GM13977 (cell line): Measurements from ENCODE around the gene NTHL1.

Source experiments
- DNase-seq: peaks from one replicate; pipeline ENCODE4 v3.0.0; 2012; ENCODE audit warnings: low spot score
- in situ Hi-C: fragments of 300-500 bp; cut with MboI; formaldehyde crosslinking; loops from one replicate; pipeline ENCODE4 v1.12.0; 2022; ENCODE audit warnings: low sequenced_read_pairs, low pct_unique_long_range_greater_than_20kb, mixed read lengths, inconsistent platforms; ENCODE audit not compliant: unreplicated experiment
- TF ChIP-seq, protein P1 (sequence below): IDR thresholded peaks from 2 replicates; pipeline ENCODE4 v1.5.1; 2012; ENCODE audit warnings: mild to moderate bottlenecking, control low read depth; ENCODE audit not compliant: insufficient read depth; ENCODE audit errors: extremely low read depth, missing control alignments

Gene NTHL1

DNA sequence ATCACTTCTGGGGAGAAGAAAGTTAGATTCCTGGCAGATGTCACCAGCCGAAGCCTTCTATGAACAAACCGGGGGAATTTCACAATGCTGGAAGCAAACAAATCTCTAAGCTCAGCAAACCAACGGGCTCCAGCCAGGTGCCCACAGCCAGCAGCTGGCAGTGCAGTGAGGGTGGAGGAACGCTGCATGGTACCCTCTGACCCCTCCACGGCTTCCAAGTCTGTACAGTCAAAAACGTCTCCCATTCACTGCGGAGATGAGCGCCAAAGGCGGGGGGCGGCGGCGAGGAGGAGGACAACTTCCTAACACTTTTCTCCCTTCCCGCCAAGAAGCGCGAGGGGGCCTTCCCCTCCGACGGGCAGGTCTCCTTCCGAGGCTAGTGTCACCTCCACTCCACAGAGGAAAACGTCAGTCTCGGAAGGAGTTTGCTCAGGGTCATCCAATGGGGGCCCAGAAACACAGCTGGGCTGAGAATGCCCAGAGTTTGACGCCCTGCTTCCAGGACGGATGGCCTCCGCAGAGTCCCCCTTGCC lies 38.9 kb downstream of the NTHL1 start:
- in situ Hi-C loops, result no loop called here
- TF ChIP-seq, protein P1, sequence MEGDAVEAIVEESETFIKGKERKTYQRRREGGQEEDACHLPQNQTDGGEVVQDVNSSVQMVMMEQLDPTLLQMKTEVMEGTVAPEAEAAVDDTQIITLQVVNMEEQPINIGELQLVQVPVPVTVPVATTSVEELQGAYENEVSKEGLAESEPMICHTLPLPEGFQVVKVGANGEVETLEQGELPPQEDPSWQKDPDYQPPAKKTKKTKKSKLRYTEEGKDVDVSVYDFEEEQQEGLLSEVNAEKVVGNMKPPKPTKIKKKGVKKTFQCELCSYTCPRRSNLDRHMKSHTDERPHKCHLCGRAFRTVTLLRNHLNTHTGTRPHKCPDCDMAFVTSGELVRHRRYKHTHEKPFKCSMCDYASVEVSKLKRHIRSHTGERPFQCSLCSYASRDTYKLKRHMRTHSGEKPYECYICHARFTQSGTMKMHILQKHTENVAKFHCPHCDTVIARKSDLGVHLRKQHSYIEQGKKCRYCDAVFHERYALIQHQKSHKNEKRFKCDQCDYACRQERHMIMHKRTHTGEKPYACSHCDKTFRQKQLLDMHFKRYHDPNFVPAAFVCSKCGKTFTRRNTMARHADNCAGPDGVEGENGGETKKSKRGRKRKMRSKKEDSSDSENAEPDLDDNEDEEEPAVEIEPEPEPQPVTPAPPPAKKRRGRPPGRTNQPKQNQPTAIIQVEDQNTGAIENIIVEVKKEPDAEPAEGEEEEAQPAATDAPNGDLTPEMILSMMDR, result no peak

DNA sequence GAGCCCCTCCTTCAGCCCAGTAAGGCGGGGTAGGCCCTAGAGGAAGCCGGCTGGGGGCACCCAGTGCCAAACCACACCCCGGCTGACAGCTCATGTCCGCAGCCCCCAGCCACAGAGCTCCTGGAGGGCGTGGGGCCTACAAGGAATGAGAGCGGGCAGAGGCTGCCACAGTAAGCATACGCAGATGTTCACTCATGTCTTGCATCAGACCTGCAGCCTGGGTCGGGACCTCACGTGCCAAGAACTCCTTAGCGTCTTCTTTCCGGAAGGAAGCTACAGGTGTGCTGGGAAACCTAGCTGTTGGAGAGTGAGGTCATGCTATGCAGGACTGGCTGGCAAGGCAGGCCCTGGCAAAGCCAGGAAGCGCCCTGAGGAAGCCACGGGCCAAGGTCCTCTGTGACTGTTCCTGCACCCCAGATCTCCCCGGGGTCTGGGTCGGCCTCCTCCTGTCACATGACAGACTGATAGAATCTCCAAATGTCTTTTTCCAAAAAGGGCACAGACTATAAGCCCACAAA lies 39.6 kb downstream of the NTHL1 start:
- in situ Hi-C loops, result no loop called here
- DNase-seq, result no peak
- TF ChIP-seq, protein P1, result no peak

More for the DNA sequence above, 38.9 kb downstream of the NTHL1 start:
- no peak for DNase-seq

DNA sequence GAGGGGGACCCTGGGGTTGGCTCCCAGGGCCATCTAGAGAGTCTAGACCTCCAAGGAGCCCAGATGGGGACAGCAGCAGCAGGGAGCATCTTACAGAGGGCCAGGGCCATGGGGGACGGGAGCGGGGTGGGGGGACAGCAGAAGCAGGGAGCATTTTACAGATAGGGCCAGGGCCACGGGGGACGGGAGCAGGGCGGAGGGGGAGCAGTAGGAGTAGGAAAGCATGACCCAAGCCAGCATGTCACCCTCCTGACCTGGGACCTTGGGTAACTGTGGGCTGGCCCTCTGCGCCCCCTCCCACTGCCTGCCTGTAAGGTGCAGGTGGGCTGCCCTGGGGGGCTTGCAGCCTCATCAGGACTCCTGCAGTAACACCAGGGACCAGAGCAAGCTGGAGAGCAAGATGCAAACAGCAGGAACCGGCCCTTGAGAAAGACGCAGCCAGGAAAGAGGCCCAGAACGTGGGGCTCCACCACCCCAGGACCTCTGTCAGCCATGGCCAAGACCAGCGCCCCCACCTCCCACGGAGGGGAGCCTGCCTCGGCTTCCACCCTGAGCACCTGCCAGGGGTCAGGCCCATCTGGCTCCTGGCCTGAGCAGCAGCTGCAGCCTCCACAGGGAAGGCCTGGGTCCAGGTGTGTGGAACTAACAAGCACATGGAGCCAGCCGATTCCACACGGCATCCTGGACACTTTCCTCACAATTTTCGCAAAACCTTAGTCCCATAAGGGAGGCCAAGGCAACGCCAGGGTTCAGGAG lies 40.4 kb downstream of the NTHL1 start:
- in situ Hi-C loops, result no loop called here
- TF ChIP-seq, protein P1, result no peak
- DNase-seq, result no peak

DNA sequence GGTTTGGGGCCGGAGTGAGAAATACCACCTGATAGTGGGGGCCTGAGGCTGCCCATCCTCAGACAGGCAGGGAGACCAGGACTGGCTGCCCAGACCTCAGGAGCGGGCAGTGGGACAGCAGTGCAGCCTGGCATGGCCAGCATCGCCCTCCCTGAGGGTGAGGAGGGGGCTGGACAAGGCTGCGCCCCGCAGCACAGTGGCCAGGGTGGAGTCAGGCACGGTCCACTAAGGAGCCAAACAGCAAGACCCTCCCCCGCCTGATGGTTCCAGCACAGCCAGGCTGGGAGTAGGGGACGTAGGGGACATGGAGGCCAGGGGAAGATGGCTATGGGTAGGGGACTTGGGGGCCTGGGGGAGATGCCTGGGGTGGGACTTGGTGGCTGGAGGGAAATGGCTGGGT lies 41.3 kb downstream of the NTHL1 start:
- no peak for DNase-seq
- TF ChIP-seq, protein P1, result no peak
- in situ Hi-C loops, result no loop called here

DNA sequence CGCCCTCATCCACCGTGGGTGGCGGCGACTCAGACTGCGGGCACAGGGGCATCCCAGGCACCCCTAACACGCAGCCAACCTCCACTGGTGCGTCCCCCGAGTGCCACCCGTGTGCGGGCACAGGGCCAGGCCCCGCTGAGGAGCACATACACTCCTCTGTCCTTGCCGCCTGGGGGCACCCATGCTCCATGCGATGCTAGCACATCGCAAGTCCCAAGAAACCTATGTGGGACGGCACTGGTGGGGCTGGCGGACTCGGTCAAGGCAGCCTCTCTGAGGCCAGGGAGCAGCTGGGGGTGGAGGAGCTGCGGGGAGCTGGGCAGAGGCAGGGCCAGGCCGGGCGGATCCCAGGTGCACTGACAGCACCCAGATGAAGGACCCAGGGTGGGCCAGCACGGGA lies 42.0 kb downstream of the NTHL1 start:
- no peak for DNase-seq
- in situ Hi-C loops, result no loop called here
- TF ChIP-seq, protein P1, result peak; percentile 43

DNA sequence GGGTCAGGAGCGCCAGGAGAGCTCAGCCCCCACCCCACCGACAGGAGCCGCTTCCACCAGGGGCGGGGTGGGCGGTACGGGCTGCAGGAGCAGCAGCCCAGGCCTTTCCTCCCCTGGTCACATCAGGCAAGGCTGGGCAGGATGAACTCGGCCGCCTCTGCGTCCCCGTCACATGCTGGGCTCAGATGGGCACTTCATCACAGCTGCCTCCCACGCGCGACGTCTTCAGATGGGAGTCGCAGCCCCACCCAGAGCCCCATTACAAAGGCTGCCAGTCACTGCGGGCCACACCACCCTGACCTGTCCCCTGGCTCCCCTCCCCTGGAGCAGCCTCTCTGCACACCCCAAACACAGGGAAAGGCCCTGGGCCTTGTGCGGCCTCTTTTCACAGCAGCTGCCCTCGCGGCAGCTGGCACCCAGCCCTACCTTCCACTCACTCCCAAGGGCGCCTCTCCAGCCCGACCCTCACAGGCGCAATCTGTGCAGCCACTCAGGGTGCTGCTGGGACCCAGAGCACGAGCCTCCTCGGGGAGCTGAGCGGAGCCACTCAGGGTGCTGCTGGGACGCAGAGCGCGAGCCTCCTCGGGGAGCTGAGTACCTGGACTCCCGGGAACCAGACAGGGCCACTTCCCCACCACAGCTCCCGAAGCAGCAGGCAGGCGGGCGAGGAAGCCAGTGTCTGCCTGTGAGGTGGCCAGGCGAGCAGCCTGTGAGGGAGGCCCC lies 42.7 kb downstream of the NTHL1 start:
- TF ChIP-seq, protein P1, result no peak
- no peak for DNase-seq
- in situ Hi-C loops, result no loop called here
